Mononuclear cell (primary cell): Measurements from ENCODE around the gene C5orf24. TPM values are rescaled to one million over a fixed set of nuclear protein-coding genes. Genes with fewer than 3 reads are reported as not detected.
"Not testable (repeated sequence)": the region's sequence is repeated elsewhere in the genome, so short reads cannot be mapped to it uniquely, and the experiment has no call there.

Experiments
- H3K27me3 ChIP-seq: 2 replicates; pipeline ENCODE4 v1.6.0; 2011; ENCODE audit warnings: low read length, control low read depth; ENCODE audit not compliant: insufficient read depth
- H3K4me1 ChIP-seq: 2 replicates; pipeline ENCODE4 v1.5.1; 2011; ENCODE audit warnings: mild to moderate bottlenecking, low read length, control low read depth; ENCODE audit not compliant: insufficient read depth
- H3K4me3 ChIP-seq: 2 replicates; pipeline ENCODE4 v1.5.1; 2011; ENCODE audit warnings: mild to moderate bottlenecking, low read length, moderate library complexity
- H3K9me3 ChIP-seq: 2 replicates; pipeline ENCODE4 v1.5.1; 2011; ENCODE audit warnings: low read depth, mild to moderate bottlenecking, control low read depth, low read length
- total RNA-seq: library from RNA; depleted of rRNA; stranded (reverse); fragments of >200 nt; gene quantifications from one replicate; pipeline ENCODE4 v1.2.3, GENCODE V29; 2012

The C5orf24 gene
- total RNA-seq, 1 donor: 38.1 TPM

- Histone ChIP-seq H3K9me3 (no peaks in the 10 kb centered on the region), H3K4me1 (peaks cover 7% of the 10 kb centered on the region), H3K27me3 (no peaks in the 10 kb centered on the region), H3K4me3 (no peak overlapping the region)
Measured at GRCh38 chr5:134840811-134841210, 5.0 kb upstream of the C5orf24 start.

- Histone ChIP-seq H3K4me1 (peaks cover 22% of the 10 kb centered on the region), H3K27me3 (no peaks in the 10 kb centered on the region), H3K4me3 (no peak overlapping the region), H3K9me3 (no peaks in the 10 kb centered on the region)
Measured at GRCh38 chr5:134844252-134844651, 1.5 kb upstream of the C5orf24 start.

- no peaks in the 10 kb centered on the region for H3K27me3 ChIP-seq
- peak overlapping the region; percentile 82 for H3K4me3 ChIP-seq
- no peaks in the 10 kb centered on the region for H3K9me3 ChIP-seq
- H3K4me1 ChIP-seq: peaks cover 22% of the 10 kb centered on the region
Measured at GRCh38 chr5:134845335-134845851, 375 bp upstream of the C5orf24 start.

GRCh38 chr5:134846641-134846960 lies 833 bp downstream of the C5orf24 start:
- no peaks in the 10 kb centered on the region for H3K9me3 ChIP-seq
- peaks cover 22% of the 10 kb centered on the region for H3K4me1 ChIP-seq
- H3K4me3 ChIP-seq: peak overlapping the region; percentile 82
- no peaks in the 10 kb centered on the region for H3K27me3 ChIP-seq

GRCh38 chr5:134849434-134849933 lies 3.7 kb downstream of the C5orf24 start:
- H3K9me3 ChIP-seq, H3K4me3 ChIP-seq: not testable (repeated sequence)
- peaks cover 22% of the 10 kb centered on the region for H3K4me1 ChIP-seq

GRCh38 chr5:134851307-134851923 lies 5.6 kb downstream of the C5orf24 start:
- peaks cover 15% of the 10 kb centered on the region for H3K4me1 ChIP-seq
- no peak overlapping the region for H3K4me3 ChIP-seq
- no peaks in the 10 kb centered on the region for H3K9me3 ChIP-seq
- H3K27me3 ChIP-seq: no peaks in the 10 kb centered on the region

More at GRCh38 chr5:134849434-134849933, 3.7 kb downstream of the C5orf24 start:
- H3K27me3 ChIP-seq: not testable (repeated sequence)

- not testable (repeated sequence) for H3K9me3 ChIP-seq, H3K27me3 ChIP-seq
Measured at GRCh38 chr5:134856465-134856864, 10.7 kb downstream of the C5orf24 start.

GRCh38 chr5:134857401-134857800 lies 11.6 kb downstream of the C5orf24 start:
- no peaks in the 10 kb centered on the region for H3K9me3 ChIP-seq
- H3K27me3 ChIP-seq: no peaks in the 10 kb centered on the region
- H3K4me1 ChIP-seq: no peaks in the 10 kb centered on the region
- no peak overlapping the region for H3K4me3 ChIP-seq

More at GRCh38 chr5:134856465-134856864, 10.7 kb downstream of the C5orf24 start:
- H3K4me3 ChIP-seq, H3K4me1 ChIP-seq: not testable (repeated sequence)

- no peaks in the 10 kb centered on the region for H3K27me3 ChIP-seq
- H3K4me1 ChIP-seq: no peaks in the 10 kb centered on the region
- H3K4me3 ChIP-seq: no peak overlapping the region
- no peaks in the 10 kb centered on the region for H3K9me3 ChIP-seq
Measured at GRCh38 chr5:134864707-134865106, 18.9 kb downstream of the C5orf24 start.

GRCh38 chr5:134873494-134873893 lies 27.7 kb downstream of the C5orf24 start:
- H3K4me3 ChIP-seq: peak overlapping the region; percentile 90
- no peaks in the 10 kb centered on the region for H3K9me3 ChIP-seq
- H3K27me3 ChIP-seq: no peaks in the 10 kb centered on the region
- H3K4me1 ChIP-seq: peaks cover 34% of the 10 kb centered on the region

GRCh38 chr5:134873987-134874830 lies 28.4 kb downstream of the C5orf24 start, which contains the start of gene TXNDC15:
TSS of gene TXNDC15 (plus strand) at chr5:134874371. CDS start at chr5:134874428, 57 bp downstream.
- Histone ChIP-seq H3K27me3 (no peaks in the 10 kb centered on the region), H3K9me3 (no peaks in the 10 kb centered on the region), H3K4me3 (peak within 1 kb of the TSS; percentile 90), H3K4me1 (peaks cover 34% of the 10 kb centered on the region)

- Histone ChIP-seq H3K4me3 (peak overlapping the region; percentile 90), H3K27me3 (no peaks in the 10 kb centered on the region), H3K9me3 (no peaks in the 10 kb centered on the region), H3K4me1 (peaks cover 34% of the 10 kb centered on the region)
Measured at GRCh38 chr5:134874831-134875655, 29.3 kb downstream of the C5orf24 start.

GRCh38 chr5:134877159-134877558 lies 31.4 kb downstream of the C5orf24 start:
- Histone ChIP-seq H3K4me3 (no peak overlapping the region), H3K4me1 (peaks cover 34% of the 10 kb centered on the region), H3K27me3 (no peaks in the 10 kb centered on the region), H3K9me3 (no peaks in the 10 kb centered on the region)

GRCh38 chr5:134878403-134878802 lies 32.6 kb downstream of the C5orf24 start:
- H3K27me3 ChIP-seq: no peaks in the 10 kb centered on the region
- H3K4me1 ChIP-seq: peaks cover 34% of the 10 kb centered on the region
- H3K9me3 ChIP-seq: no peaks in the 10 kb centered on the region
- H3K4me3 ChIP-seq: no peak overlapping the region

- Histone ChIP-seq H3K9me3 (no peaks in the 10 kb centered on the region), H3K4me3 (no peak overlapping the region), H3K27me3 (no peaks in the 10 kb centered on the region), H3K4me1 (peaks cover 28% of the 10 kb centered on the region)
Measured at GRCh38 chr5:134879456-134879855, 33.7 kb downstream of the C5orf24 start.
